Fibroblast of villous mesenchyme (primary cell): Measurements from ENCODE around the gene SPX. TPM values are rescaled to one million over a fixed set of nuclear protein-coding genes. Genes with fewer than 3 reads are reported as not detected.

Experiments
- DNase-seq: peaks from one replicate; pipeline ENCODE4 v3.0.0-alpha.2; 2010; ENCODE audit warnings: low read depth
- H3K4me3 ChIP-seq: 2 replicates; pipeline ENCODE4 v1.5.1; 2011; ENCODE audit warnings: low read depth, mild to moderate bottlenecking, low read length
- total RNA-seq: library from RNA; depleted of rRNA; stranded (reverse); fragments of >200 nt; gene quantifications from 2 replicates; pipeline ENCODE4 v1.2.3, GENCODE V29; 2012
- TF ChIP-seq, protein P1 (sequence below): IDR thresholded peaks from 2 replicates; pipeline ENCODE4 v1.5.1; 2012; ENCODE audit warnings: low read depth, mild to moderate bottlenecking, low read length; ENCODE audit not compliant: insufficient read depth

SPX gene
- total RNA-seq, 1 donor = 0.86 TPM

DNA sequence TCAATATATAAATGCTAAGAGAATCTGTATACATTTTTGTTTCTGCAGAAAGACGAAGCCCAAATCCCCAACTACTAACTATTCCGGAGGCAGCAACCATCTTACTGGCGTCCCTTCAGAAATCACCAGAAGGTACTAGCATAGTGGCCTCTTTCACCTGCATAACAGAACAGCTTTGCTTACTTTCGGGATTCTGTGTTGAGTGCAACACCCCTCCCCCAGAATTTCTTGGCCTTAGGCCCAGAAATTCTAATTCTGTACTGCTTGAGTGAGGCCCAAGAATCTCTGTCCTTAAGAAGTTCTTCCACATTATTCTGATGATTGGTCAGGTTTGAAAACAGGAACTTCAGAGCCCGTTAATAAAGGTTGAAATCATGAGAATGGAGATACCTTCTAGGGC lies 2.9 kb downstream of the SPX start:
- no peak for DNase-seq
- no peak overlapping the region for H3K4me3 ChIP-seq
- TF ChIP-seq, protein P1, sequence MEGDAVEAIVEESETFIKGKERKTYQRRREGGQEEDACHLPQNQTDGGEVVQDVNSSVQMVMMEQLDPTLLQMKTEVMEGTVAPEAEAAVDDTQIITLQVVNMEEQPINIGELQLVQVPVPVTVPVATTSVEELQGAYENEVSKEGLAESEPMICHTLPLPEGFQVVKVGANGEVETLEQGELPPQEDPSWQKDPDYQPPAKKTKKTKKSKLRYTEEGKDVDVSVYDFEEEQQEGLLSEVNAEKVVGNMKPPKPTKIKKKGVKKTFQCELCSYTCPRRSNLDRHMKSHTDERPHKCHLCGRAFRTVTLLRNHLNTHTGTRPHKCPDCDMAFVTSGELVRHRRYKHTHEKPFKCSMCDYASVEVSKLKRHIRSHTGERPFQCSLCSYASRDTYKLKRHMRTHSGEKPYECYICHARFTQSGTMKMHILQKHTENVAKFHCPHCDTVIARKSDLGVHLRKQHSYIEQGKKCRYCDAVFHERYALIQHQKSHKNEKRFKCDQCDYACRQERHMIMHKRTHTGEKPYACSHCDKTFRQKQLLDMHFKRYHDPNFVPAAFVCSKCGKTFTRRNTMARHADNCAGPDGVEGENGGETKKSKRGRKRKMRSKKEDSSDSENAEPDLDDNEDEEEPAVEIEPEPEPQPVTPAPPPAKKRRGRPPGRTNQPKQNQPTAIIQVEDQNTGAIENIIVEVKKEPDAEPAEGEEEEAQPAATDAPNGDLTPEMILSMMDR = no peak

DNA sequence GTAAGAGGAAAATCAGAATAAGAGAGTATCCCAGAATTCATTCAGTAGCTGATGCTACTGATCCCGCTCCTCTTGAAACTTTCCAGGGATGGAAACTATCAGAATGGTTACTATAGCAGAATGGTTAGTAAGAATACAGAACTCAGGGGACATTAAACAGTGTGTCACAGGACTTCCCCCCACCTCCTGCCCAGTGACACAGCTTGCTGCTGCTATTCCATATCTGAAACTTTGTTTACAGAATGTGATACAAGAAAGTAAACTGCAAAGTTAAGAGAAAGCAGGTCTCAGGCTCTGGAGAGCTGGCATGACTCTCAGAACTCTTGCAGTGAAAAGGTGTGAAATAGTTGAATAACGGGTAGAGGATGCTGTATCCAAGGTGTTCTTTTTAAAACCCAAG lies 3.4 kb downstream of the SPX start:
- H3K4me3 ChIP-seq = no peak overlapping the region
- no peak for DNase-seq
- TF ChIP-seq, protein P1 = no peak

DNA sequence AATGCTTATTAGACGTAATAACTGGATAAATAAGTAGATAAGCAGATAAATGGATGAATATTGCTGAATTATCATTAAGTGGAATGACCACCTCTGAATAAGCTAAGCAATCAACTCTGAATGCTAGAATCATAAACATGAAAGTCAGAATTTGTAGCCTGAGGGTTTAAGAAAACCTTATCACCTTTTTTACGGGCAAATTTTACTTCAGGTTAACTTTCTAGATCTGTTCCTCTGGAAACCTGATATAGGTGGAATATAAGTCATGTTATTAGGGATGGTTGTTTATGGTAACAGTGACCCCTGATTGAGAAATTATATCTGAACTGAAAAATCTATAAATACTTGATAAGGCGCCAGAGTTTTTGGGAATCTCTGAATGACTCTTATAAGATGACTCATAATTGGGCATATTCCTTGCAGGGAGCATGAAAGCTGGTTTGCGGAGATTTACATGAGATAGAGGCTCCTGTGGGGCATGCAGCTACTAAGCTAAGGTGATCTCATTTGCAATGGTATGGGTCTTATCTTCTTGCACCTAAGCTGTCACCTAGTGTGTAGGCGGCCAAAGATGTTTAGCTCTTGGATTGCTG lies 12.1 kb downstream of the SPX start:
- no peak for DNase-seq
- H3K4me3 ChIP-seq = no peak overlapping the region
- TF ChIP-seq, protein P1 = no peak

DNA sequence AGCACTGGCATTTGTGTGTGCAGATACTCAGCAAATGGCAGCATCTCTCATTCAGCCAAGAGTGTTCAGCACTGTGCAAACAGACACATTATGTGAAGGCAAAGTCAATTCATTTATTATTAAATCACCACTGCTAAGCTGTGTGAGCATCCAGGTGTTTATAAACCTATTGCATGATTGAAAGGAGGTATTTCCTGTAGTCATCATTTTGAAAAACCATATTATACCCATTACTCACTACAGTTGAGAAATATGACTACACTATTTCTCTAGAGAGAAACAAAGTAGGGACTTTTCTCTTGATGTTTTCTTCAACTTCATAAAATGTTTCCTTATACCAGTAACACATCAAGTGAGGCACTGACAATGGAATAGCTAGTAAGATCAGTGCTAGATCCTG lies 13.7 kb downstream of the SPX start:
- TF ChIP-seq, protein P1 = no peak
- no peak overlapping the region for H3K4me3 ChIP-seq
- DNase-seq = no peak

DNA sequence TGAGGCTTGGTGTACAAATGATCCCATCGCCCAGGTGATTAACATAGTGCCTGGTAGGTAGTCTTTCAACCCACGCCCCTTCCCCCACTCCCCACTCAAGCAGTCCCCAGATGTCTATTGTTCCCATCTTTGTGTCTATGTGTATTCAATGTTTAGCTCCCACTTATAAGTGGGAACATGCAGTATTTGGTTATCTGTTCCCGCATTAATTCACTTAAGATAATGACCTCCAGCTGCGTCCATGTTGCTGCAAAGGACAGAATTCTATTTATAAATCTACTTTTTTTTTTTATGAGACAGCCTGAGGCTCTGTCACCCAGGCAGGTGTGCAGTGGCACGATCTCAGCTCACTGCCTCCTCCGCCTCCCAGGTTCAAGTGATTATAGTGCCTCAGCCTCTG lies 15.7 kb downstream of the SPX start:
- DNase-seq = no peak
- no peak overlapping the region for H3K4me3 ChIP-seq
- TF ChIP-seq, protein P1 = no peak

DNA sequence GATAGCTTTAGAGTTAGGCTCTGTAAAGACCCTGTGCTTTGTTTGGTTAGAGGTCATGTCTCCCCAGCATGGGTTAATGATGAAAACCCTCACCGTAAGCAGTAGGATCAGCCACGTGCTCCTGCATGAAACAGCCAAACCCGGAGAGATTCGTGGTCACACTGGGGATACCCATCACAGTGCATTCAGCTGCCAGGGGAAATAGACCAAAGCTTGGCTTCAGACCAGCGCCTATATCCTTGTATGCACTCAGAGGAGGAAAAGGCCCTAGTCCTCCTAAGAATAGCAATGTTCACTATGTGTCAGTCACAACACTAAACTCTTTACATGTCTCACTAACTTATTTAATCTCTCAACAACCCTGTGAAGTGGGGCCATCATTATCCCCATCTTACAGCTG lies 16.3 kb downstream of the SPX start:
- TF ChIP-seq, protein P1 = no peak
- no peak for DNase-seq
- H3K4me3 ChIP-seq = no peak overlapping the region

DNA sequence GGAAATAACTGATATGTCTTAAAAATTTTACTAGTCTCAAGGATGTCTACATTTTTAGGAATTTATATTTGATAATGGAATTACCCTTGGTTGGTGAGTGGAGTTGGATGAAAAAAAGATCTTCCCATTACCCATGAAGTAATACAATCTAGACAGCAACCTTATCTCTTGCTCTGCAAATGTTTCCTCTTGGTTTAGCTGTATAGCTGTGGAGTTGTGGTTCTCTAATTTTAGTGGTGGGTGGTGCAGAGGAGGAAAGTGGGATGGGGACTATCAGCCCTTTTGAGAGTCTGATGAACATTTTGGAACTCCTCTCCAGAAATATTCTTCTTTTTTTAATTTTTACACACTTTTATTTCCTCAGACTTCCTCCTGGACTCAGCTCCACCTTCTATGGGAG lies 17.1 kb downstream of the SPX start:
- DNase-seq = no peak
- TF ChIP-seq, protein P1 = no peak
- H3K4me3 ChIP-seq = no peak overlapping the region
